GM12878 (cell line): Measurements from ENCODE around the gene FCHSD2. TPM values are rescaled to one million over a fixed set of nuclear protein-coding genes. Genes with fewer than 3 reads are reported as not detected.

ENCODE experiments used
- ATF7 ChIP-seq: fragments of 450-650 bp; IDR thresholded peaks from 2 replicates; pipeline ENCODE4 v1.6.1; 2016; ENCODE audit warnings: low read depth, mild to moderate bottlenecking
- BHLHE40 ChIP-seq, 2 experiments: fragments of 450-650 bp in 1 of 2; IDR thresholded peaks; 2 replicates each; pipeline ENCODE4 v1.6.1; 2011 to 2017; ENCODE audit warnings: low read depth in 2 of 2, borderline replicate concordance in 1 of 2, improper control_type of control experiment in 1 of 2, low read length in 1 of 2, mild to moderate bottlenecking in 1 of 2
- BRCA1 ChIP-seq: IDR thresholded peaks from 2 replicates; pipeline ENCODE4 v1.6.1; 2011; ENCODE audit warnings: low read depth, low read length, improper control_type of control experiment
- CBX5 ChIP-seq: sonication (generic); IDR thresholded peaks from 2 replicates; pipeline ENCODE4 v1.6.1; 2016; ENCODE audit warnings: low read depth, moderate library complexity, mild to moderate bottlenecking, inconsistent platforms
- EED ChIP-seq: sonication (generic); IDR thresholded peaks from 2 replicates; pipeline ENCODE4 v1.6.1; 2016; ENCODE audit warnings: antibody characterized with exemption, low read depth
- GABPA ChIP-seq: IDR thresholded peaks from 2 replicates; pipeline ENCODE4 v1.6.1; 2014; ENCODE audit warnings: antibody characterized with exemption, low read depth, mild to moderate bottlenecking, inconsistent platforms
- IKZF2 ChIP-seq, 2 experiments: fragments of 450-650 bp; IDR thresholded peaks; 2 replicates each; pipeline ENCODE4 v1.6.1; 2017; ENCODE audit warnings: mild to moderate bottlenecking in 2 of 2, moderate library complexity in 2 of 2
- JUND ChIP-seq: IDR thresholded peaks from 2 replicates; pipeline ENCODE4 v1.6.1; 2012; ENCODE audit warnings: low read depth, mild to moderate bottlenecking, low read length, improper control_type of control experiment, moderate library complexity
- MEF2B ChIP-seq: fragments of 450-650 bp; IDR thresholded peaks from 2 replicates; pipeline ENCODE4 v1.6.1; 2018; ENCODE audit warnings: mild to moderate bottlenecking, moderate library complexity; ENCODE audit not compliant: partially characterized antibody, poor library complexity, severe bottlenecking
- NFIC ChIP-seq: IDR thresholded peaks from 2 replicates; pipeline ENCODE4 v1.6.1; 2012; ENCODE audit warnings: low read depth, mild to moderate bottlenecking, inconsistent platforms, low read length, moderate library complexity
- NFXL1 ChIP-seq: fragments of 450-650 bp; IDR thresholded peaks from 2 replicates; pipeline ENCODE4 v1.6.1; 2017; ENCODE audit warnings: antibody characterized with exemption, mild to moderate bottlenecking, borderline replicate concordance
- NRF1 ChIP-seq: conservative IDR thresholded peaks from 2 replicates; pipeline ENCODE4 v1.6.1; 2011; ENCODE audit warnings: mild to moderate bottlenecking, low read depth, low read length, improper control_type of control experiment
- PAX8 ChIP-seq: fragments of 450-650 bp; IDR thresholded peaks from 2 replicates; pipeline ENCODE4 v1.6.1; 2017; ENCODE audit warnings: mild to moderate bottlenecking, moderate library complexity
- POLR2A ChIP-seq: IDR thresholded peaks from 2 replicates; pipeline ENCODE4 v1.6.1; 2011; ENCODE audit warnings: low read depth, mild to moderate bottlenecking, low read length
- RB1 ChIP-seq: fragments of 450-650 bp; formaldehyde crosslinking; IDR thresholded peaks from 2 replicates; pipeline ENCODE4 v1.6.1; 2017; ENCODE audit warnings: mild to moderate bottlenecking, borderline replicate concordance
- SIN3A ChIP-seq: IDR thresholded peaks from 2 replicates; pipeline ENCODE4 v1.6.1; 2012; ENCODE audit warnings: low read depth, low read length, improper control_type of control experiment
- SP1 ChIP-seq: IDR thresholded peaks from one replicate; pipeline ENCODE4 v1.6.1; 2011; ENCODE audit warnings: low read depth, low read length
- TCF7 ChIP-seq: IDR thresholded peaks from 2 replicates; pipeline ENCODE4 v1.6.1; 2014; ENCODE audit warnings: antibody characterized with exemption, borderline replicate concordance
- YY1 ChIP-seq: IDR thresholded peaks from 2 replicates; pipeline ENCODE4 v1.6.1; 2011; ENCODE audit warnings: low read depth, mild to moderate bottlenecking, low read length
- polyA plus RNA-seq, 11 experiments: library from polyadenylated mRNA; depleted of rRNA in 4 of 11; unstranded in 6 of 11; stranded (reverse) in 5 of 11; fragments of >200 nt; fragmentation: Nextera tagmentation in 4 of 11; fragmentation: Illumina TruSeq in 1 of 11; extraction: Ambion mirVana in 4 of 11; extraction: Trizol in 1 of 11; gene quantifications; 1 replicate in 1 of 11; 2 replicates in 10 of 11; pipeline versions ENCODE4 v1.2.1 to v1.2.3, GENCODE V29; 2011 to 2016; ENCODE audit warnings: inconsistent platforms in 2 of 11, missing spikeins in 2 of 11, low read depth in 1 of 11
- total RNA-seq, 4 experiments: library from RNA; depleted of rRNA in 3 of 4; stranded (reverse); fragments of >200 nt in 3 of 4; fragmentation: Illumina TruSeq in 1 of 4; extraction: Trizol in 1 of 4; gene quantifications; 2 replicates each; pipeline versions ENCODE4 v1.2.1 to v1.2.3, GENCODE V29; 2013 to 2021
- TF ChIP-seq, protein P1 (sequence below): fragments of 450-650 bp; IDR thresholded peaks from 2 replicates; pipeline ENCODE4 v1.6.1; 2017; ENCODE audit warnings: borderline replicate concordance
- TF ChIP-seq, protein P2 (sequence below): fragments of 450-650 bp; formaldehyde crosslinking; IDR thresholded peaks from 2 replicates; pipeline ENCODE4 v1.4.0; 2020; ENCODE audit warnings: mild to moderate bottlenecking, moderate library complexity
- TF ChIP-seq, protein P3 (sequence below): fragments of 450-650 bp; IDR thresholded peaks from 2 replicates; pipeline ENCODE4 v1.6.1; 2017; ENCODE audit warnings: mild to moderate bottlenecking, low read depth, inconsistent platforms; ENCODE audit not compliant: poor library complexity, severe bottlenecking
- TF ChIP-seq, protein P4 (sequence below): fragments of 450-650 bp; IDR thresholded peaks from 2 replicates; pipeline ENCODE4 v1.6.1; 2016; ENCODE audit warnings: mild to moderate bottlenecking

Gene FCHSD2
- total and polyA plus RNA-seq, 10 of the 15 experiments (the other 5 are each of a cell fraction or from before 2014, with no cell fraction given): 13.2 to 89.8 (median 47.8) TPM

DNA sequence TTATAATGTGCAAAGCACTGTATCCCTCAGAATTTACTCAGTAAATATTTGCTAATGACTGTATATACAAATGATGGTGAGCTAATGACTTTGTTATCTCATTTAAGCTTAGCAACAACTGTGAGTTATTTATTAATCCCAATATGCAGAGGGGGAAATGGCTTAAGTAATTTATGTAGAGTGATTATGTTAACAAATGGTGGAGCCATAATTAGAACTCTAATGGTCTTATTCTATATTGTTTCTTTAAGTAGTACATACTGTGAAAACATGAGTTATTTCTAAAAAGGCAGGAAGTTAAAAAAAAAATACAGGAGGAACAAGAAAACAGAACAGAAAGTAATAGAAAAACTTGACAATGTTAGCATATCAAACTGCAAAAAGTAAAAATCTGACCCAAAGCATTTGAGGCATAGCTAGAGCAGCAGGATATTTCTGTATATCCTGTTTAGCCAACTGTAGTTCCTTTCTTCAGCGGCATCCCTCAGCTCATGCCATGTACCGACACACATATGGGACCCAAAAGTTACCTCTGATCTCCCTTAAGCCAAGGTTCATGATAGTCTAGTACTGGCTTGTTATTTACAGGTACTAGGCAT is 94.2 kb downstream of the FCHSD2 start (continued):
- TF ChIP-seq, protein P1, sequence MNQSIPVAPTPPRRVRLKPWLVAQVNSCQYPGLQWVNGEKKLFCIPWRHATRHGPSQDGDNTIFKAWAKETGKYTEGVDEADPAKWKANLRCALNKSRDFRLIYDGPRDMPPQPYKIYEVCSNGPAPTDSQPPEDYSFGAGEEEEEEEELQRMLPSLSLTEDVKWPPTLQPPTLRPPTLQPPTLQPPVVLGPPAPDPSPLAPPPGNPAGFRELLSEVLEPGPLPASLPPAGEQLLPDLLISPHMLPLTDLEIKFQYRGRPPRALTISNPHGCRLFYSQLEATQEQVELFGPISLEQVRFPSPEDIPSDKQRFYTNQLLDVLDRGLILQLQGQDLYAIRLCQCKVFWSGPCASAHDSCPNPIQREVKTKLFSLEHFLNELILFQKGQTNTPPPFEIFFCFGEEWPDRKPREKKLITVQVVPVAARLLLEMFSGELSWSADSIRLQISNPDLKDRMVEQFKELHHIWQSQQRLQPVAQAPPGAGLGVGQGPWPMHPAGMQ: no peak
- peak; percentile 49; the same call in 1 of the 2 replicates for TF ChIP-seq CBX5
- no peak for TF ChIP-seq YY1
- TF ChIP-seq BHLHE40 (IDR thresholded peaks at IDR 0.05; ENCODE audit: borderline replicate concordance in 1 of 2, low read depth in 2 of 2, low read length in 1 of 2): no peak
- TF ChIP-seq NFXL1: no peak
- TF ChIP-seq NRF1: no peak
- TF ChIP-seq, protein P2, sequence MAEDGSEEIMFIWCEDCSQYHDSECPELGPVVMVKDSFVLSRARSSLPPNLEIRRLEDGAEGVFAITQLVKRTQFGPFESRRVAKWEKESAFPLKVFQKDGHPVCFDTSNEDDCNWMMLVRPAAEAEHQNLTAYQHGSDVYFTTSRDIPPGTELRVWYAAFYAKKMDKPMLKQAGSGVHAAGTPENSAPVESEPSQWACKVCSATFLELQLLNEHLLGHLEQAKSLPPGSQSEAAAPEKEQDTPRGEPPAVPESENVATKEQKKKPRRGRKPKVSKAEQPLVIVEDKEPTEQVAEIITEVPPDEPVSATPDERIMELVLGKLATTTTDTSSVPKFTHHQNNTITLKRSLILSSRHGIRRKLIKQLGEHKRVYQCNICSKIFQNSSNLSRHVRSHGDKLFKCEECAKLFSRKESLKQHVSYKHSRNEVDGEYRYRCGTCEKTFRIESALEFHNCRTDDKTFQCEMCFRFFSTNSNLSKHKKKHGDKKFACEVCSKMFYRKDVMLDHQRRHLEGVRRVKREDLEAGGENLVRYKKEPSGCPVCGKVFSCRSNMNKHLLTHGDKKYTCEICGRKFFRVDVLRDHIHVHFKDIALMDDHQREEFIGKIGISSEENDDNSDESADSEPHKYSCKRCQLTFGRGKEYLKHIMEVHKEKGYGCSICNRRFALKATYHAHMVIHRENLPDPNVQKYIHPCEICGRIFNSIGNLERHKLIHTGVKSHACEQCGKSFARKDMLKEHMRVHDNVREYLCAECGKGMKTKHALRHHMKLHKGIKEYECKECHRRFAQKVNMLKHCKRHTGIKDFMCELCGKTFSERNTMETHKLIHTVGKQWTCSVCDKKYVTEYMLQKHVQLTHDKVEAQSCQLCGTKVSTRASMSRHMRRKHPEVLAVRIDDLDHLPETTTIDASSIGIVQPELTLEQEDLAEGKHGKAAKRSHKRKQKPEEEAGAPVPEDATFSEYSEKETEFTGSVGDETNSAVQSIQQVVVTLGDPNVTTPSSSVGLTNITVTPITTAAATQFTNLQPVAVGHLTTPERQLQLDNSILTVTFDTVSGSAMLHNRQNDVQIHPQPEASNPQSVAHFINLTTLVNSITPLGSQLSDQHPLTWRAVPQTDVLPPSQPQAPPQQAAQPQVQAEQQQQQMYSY: no peak
- peak; percentile 67; the same call in 1 of the 2 replicates for TF ChIP-seq ATF7
- TF ChIP-seq POLR2A: 0 out of 2 replicates have a peak, but pooled peaks have one; percentile 29
- TF ChIP-seq EED: peak; percentile 54; the same call in 1 of the 2 replicates
- TF ChIP-seq SIN3A: no peak
- TF ChIP-seq MEF2B: peak; percentile 79
- TF ChIP-seq JUND: no peak
- TF ChIP-seq, protein P3, sequence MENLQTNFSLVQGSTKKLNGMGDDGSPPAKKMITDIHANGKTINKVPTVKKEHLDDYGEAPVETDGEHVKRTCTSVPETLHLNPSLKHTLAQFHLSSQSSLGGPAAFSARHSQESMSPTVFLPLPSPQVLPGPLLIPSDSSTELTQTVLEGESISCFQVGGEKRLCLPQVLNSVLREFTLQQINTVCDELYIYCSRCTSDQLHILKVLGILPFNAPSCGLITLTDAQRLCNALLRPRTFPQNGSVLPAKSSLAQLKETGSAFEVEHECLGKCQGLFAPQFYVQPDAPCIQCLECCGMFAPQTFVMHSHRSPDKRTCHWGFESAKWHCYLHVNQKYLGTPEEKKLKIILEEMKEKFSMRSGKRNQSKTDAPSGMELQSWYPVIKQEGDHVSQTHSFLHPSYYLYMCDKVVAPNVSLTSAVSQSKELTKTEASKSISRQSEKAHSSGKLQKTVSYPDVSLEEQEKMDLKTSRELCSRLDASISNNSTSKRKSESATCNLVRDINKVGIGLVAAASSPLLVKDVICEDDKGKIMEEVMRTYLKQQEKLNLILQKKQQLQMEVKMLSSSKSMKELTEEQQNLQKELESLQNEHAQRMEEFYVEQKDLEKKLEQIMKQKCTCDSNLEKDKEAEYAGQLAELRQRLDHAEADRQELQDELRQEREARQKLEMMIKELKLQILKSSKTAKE: no peak
- TF ChIP-seq PAX8: no peak
- TF ChIP-seq, protein P4, sequence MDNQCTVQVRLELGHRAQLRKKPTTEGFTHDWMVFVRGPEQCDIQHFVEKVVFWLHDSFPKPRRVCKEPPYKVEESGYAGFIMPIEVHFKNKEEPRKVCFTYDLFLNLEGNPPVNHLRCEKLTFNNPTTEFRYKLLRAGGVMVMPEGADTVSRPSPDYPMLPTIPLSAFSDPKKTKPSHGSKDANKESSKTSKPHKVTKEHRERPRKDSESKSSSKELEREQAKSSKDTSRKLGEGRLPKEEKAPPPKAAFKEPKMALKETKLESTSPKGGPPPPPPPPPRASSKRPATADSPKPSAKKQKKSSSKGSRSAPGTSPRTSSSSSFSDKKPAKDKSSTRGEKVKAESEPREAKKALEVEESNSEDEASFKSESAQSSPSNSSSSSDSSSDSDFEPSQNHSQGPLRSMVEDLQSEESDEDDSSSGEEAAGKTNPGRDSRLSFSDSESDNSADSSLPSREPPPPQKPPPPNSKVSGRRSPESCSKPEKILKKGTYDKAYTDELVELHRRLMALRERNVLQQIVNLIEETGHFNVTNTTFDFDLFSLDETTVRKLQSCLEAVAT: no peak
- TF ChIP-seq TCF7: no peak
- peak; percentile 87 for TF ChIP-seq NFIC
- TF ChIP-seq BRCA1: no peak
- 0 out of 4 replicates have a peak, but pooled peaks of 1 of the 2 experiments have one; percentile 28 for TF ChIP-seq IKZF2 (IDR thresholded peaks at IDR 0.05)
- peak; percentile 40 for TF ChIP-seq SP1
- peak; percentile 78 for TF ChIP-seq GABPA
- TF ChIP-seq RB1: no peak
